Transverse colon (tissue), 4 donors: Measurements from ENCODE around the gene CAPSL. TPM values are rescaled to one million over a fixed set of nuclear protein-coding genes. Genes with fewer than 3 reads are reported as not detected.

Source experiments
- DNase-seq: peaks from one replicate; pipeline ENCODE4 v3.0.0-alpha.2; 2019
- H3K27ac ChIP-seq, 4 donors: fragments of 200-600 bp; sonication (generic); 2 replicates each; pipeline ENCODE4 v1.5.1; 2016 to 2018; ENCODE audit warnings: inconsistent platforms in 4 of 4
- H3K27me3 ChIP-seq: fragments of 200-600 bp; sonication (generic); 2 replicates; pipeline ENCODE4 v1.5.1; 2017; ENCODE audit warnings: inconsistent platforms
- H3K36me3 ChIP-seq, 4 donors: fragments of 200-600 bp; sonication (generic); 2 replicates each; pipeline ENCODE4 v1.5.1; 2017 to 2019; ENCODE audit warnings: inconsistent platforms in 4 of 4
- H3K4me1 ChIP-seq, 4 donors: fragments of 200-600 bp; sonication (generic); 2 replicates each; pipeline ENCODE4 v1.5.1; 2017 to 2020; ENCODE audit warnings: inconsistent platforms in 4 of 4
- H3K4me3 ChIP-seq, 4 donors: fragments of 200-600 bp; sonication (generic); 1 replicate in 1 of 4; 2 replicates in 3 of 4; pipeline versions ENCODE4 v1.5.1 to v1.6.1; 2017 to 2019; ENCODE audit warnings: inconsistent platforms in 4 of 4
- H3K9me3 ChIP-seq, 2 donors: fragments of 200-600 bp; sonication (generic); 2 replicates each; pipeline ENCODE4 v1.5.1; 2017 to 2019; ENCODE audit warnings: inconsistent platforms in 2 of 2
- CTCF ChIP-seq, 5 experiments: fragments of 200-600 bp in 3 of 5; fragments of 450-650 bp in 2 of 5; sonication (generic) in 3 of 5; IDR thresholded peaks; 1 replicate in 2 of 5; 2 replicates in 3 of 5; pipeline ENCODE4 v1.5.1; 2016 to 2017; ENCODE audit warnings: antibody characterized with exemption in 5 of 5, inconsistent platforms in 3 of 5, mild to moderate bottlenecking in 2 of 5, moderate library complexity in 1 of 5
- EP300 ChIP-seq: sonication (generic); formaldehyde crosslinking; IDR thresholded peaks from one replicate; pipeline ENCODE4 v1.6.1; 2017; ENCODE audit warnings: antibody characterized with exemption, low read depth
- POLR2A ChIP-seq: fragments of 450-650 bp; IDR thresholded peaks from one replicate; pipeline ENCODE4 v1.6.1; 2016; ENCODE audit warnings: antibody characterized with exemption, mild to moderate bottlenecking, moderate library complexity
- POLR2AphosphoS5 ChIP-seq, 3 donors: sonication (generic); formaldehyde crosslinking; IDR thresholded peaks; one replicate each; pipeline ENCODE4 v1.6.1; 2016; ENCODE audit warnings: antibody characterized with exemption in 3 of 3
- WGBS, 2 donors: methylation state at CpG; one replicate each; pipeline ENCODE4 v1.1.5; 2018; ENCODE audit warnings: low coverage in 1 of 2; 5-methylcytosine and 5-hydroxymethylcytosine counted together
- in situ Hi-C, 4 donors: fragments of 200-750 bp; cut with MboI; loops; one replicate each; pipeline versions ENCODE4 v1.15.0 to v1.15.1; 2017; ENCODE audit warnings: low sequenced_read_pairs in 3 of 4, low pct_ligation_motif_present in 1 of 4, low pct_unique_long_range_greater_than_20kb in 1 of 4
- intact Hi-C: fragments of 100-400 bp; cut with DNase I; formaldehyde crosslinking; loops from one replicate; pipeline ENCODE4 v1.15.1; 2023; ENCODE audit warnings: low total_unique reads
- total RNA-seq, 4 donors: library from RNA; depleted of rRNA; stranded (reverse); fragments of >200 nt; gene quantifications; one replicate each; pipeline ENCODE4 v1.1.0, GENCODE V29; 2016

Gene CAPSL
- total RNA-seq, 4 donors from 2014 or later, result not detected

GRCh38 chr5:35876922-35877321 lies 61.5 kb downstream of the CAPSL start:
- no peaks in the 10 kb centered on the region for H3K27me3 ChIP-seq
- in situ Hi-C loops, result no loop called here
- intact Hi-C loops, result no loop called here
- H3K27ac ChIP-seq, result no peak overlapping the region
- TF ChIP-seq CTCF (IDR thresholded peaks at IDR 0.05) (no peak), POLR2AphosphoS5 (IDR thresholded peaks at IDR 0.05) (no peak), EP300 (no peak), POLR2A (no peak)
- DNase-seq, result no peak
- WGBS, 2 donors, result 17 to 42% methylated on average over 1 to 3 of the region's 3 CpGs
- H3K4me3 ChIP-seq, result no peak overlapping the region
- no peaks in the 10 kb centered on the region for H3K36me3 ChIP-seq
- H3K9me3 ChIP-seq, result no peaks in the 10 kb centered on the region
- H3K4me1 ChIP-seq, result no peaks in the 10 kb centered on the region

GRCh38 chr5:35876454-35876853 lies 62.0 kb downstream of the CAPSL start:
- Histone ChIP-seq H3K27ac (no peak overlapping the region), H3K36me3 (no peaks in the 10 kb centered on the region), H3K4me3 (no peak overlapping the region), H3K9me3 (no peaks in the 10 kb centered on the region), H3K4me1 (no peaks in the 10 kb centered on the region), H3K27me3 (no peaks in the 10 kb centered on the region)
- TF ChIP-seq EP300 (no peak), POLR2A (no peak), POLR2AphosphoS5 (IDR thresholded peaks at IDR 0.05) (no peak), CTCF (IDR thresholded peaks at IDR 0.05) (no peak)
- in situ Hi-C loops (no loop called here), intact Hi-C loops (no loop called here)
- 79 to 100% methylated on average over 1 to 2 of the region's 2 CpGs for WGBS, 2 donors
- DNase-seq, result no peak

- DNase-seq, result no peak
- 93% methylated on average over 4 of the region's 4 CpGs; no CpG with 5 or more reads in 1 of the 2 donors for WGBS, 2 donors
- Histone ChIP-seq H3K27me3 (no peaks in the 10 kb centered on the region), H3K36me3 (no peaks in the 10 kb centered on the region), H3K27ac (no peak overlapping the region), H3K4me3 (no peak overlapping the region), H3K4me1 (no peaks in the 10 kb centered on the region), H3K9me3 (no peaks in the 10 kb centered on the region)
- TF ChIP-seq POLR2AphosphoS5 (IDR thresholded peaks at IDR 0.05) (no peak), POLR2A (no peak), EP300 (no peak), CTCF (IDR thresholded peaks at IDR 0.05) (no peak)
- in situ Hi-C loops, result no loop called here
- intact Hi-C loops, result no loop called here
Measured at GRCh38 chr5:35870605-35871004, 67.8 kb downstream of the CAPSL start.

GRCh38 chr5:35869685-35870277 lies 68.6 kb downstream of the CAPSL start:
- TF ChIP-seq EP300, result no peak
- no peak for TF ChIP-seq POLR2A
- TF ChIP-seq CTCF (IDR thresholded peaks at IDR 0.05), result no peak
- TF ChIP-seq POLR2AphosphoS5 (IDR thresholded peaks at IDR 0.05), result no peak
- Histone ChIP-seq H3K9me3 (no peaks in the 10 kb centered on the region), H3K27me3 (no peaks in the 10 kb centered on the region), H3K4me3 (no peak overlapping the region), H3K36me3 (no peaks in the 10 kb centered on the region), H3K4me1 (no peaks in the 10 kb centered on the region), H3K27ac (no peak overlapping the region)
- intact Hi-C loops, result no loop called here
- 72 to 74% methylated on average over 2 to 5 of the region's 5 CpGs for WGBS, 2 donors
- in situ Hi-C loops, result no loop called here
- no peak for DNase-seq
